ENCODE results near the gene HIC1. TPM values are rescaled to one million over a fixed set of nuclear protein-coding genes. Genes with fewer than 3 reads are reported as not detected.
A peak's percentile ranks its signal among the peaks of the same experiment; 100 is the strongest.
"Not testable (repeated sequence)": the region's sequence is repeated elsewhere in the genome, so short reads cannot be mapped to it uniquely, and the experiment has no call there.

HIC1 gene
- total RNA-seq (2014; rRNA removed; shearing (Covaris generic)): 28.8 and 31.3 TPM in 2 replicates

- peak; percentile 80 to 89 for DNase-seq (ENCODE audit: low read depth in 1 of 2, low spot score in 2 of 2)
- Histone ChIP-seq H3K4me3 (peak within 1 kb of the TSS; percentile 76), H3K27ac (peak within 1 kb of the TSS; percentile 50), H3K9me3 (replicated peaks) (0 out of 2 replicates have a peak, but pooled peaks cover under 1% of the 10 kb centered on the region), H3K27me3 (replicated peaks) (peaks cover 4% of the 10 kb centered on the region), H3K36me3 (peaks cover 41% of the 10 kb centered on the region), H3K4me1 (replicated peaks) (peaks cover 33% of the 10 kb centered on the region)
Observed at GRCh38 chr17:2054512-2055291, at the start of gene HIC1. Gene HIC1, plus strand, starts transcription at chr17:2055103. Its CDS starts 1,588 bp downstream, at chr17:2056691.

GRCh38 chr17:2008332-2009126, 46.4 kb upstream of the HIC1 start:
- Histone ChIP-seq H3K4me3 (no peak overlapping the region), H3K9me3 (replicated peaks) (no peaks in the 10 kb centered on the region), H3K27me3 (replicated peaks) (no peaks in the 10 kb centered on the region), H3K27ac (no peak overlapping the region), H3K36me3 (no peaks in the 10 kb centered on the region), H3K4me1 (replicated peaks) (peaks cover 6% of the 10 kb centered on the region; the same call in 1 of the 2 replicates)
- no peak for DNase-seq (ENCODE audit: low read depth in 1 of 2, low spot score in 2 of 2)

GRCh38 chr17:2009737-2010136, 45.2 kb upstream of the HIC1 start:
- H3K27me3 ChIP-seq (replicated peaks): no peaks in the 10 kb centered on the region
- no peak overlapping the region for H3K27ac ChIP-seq
- no peak overlapping the region for H3K4me3 ChIP-seq
- DNase-seq (ENCODE audit: low read depth in 1 of 2, low spot score in 2 of 2): no peak
- H3K36me3 ChIP-seq: no peaks in the 10 kb centered on the region
- no peaks in the 10 kb centered on the region for H3K9me3 ChIP-seq (replicated peaks)
- peaks cover 6% of the 10 kb centered on the region; the same call in 1 of the 2 replicates for H3K4me1 ChIP-seq (replicated peaks)

GRCh38 chr17:2011411-2012371, 43.2 kb upstream of the HIC1 start:
- no peak overlapping the region for H3K4me3 ChIP-seq
- H3K27me3 ChIP-seq (replicated peaks): no peaks in the 10 kb centered on the region; the same call in 1 of the 2 replicates
- peaks cover 6% of the 10 kb centered on the region; the same call in 1 of the 2 replicates for H3K4me1 ChIP-seq (replicated peaks)
- no peak overlapping the region for H3K27ac ChIP-seq
- H3K9me3 ChIP-seq (replicated peaks): no peaks in the 10 kb centered on the region
- peak in 1 of 2 experiments; percentile 14 for DNase-seq (ENCODE audit: low read depth in 1 of 2, low spot score in 2 of 2)
- no peaks in the 10 kb centered on the region for H3K36me3 ChIP-seq

GRCh38 chr17:2012499-2012898, 42.4 kb upstream of the HIC1 start:
- DNase-seq (ENCODE audit: low read depth in 1 of 2, low spot score in 2 of 2): no peak
- peaks cover 3% of the 10 kb centered on the region for H3K27me3 ChIP-seq (replicated peaks)
- no peak overlapping the region for H3K4me3 ChIP-seq
- peaks cover 6% of the 10 kb centered on the region; the same call in 1 of the 2 replicates for H3K4me1 ChIP-seq (replicated peaks)
- H3K27ac ChIP-seq: no peak overlapping the region
- no peaks in the 10 kb centered on the region for H3K36me3 ChIP-seq
- no peaks in the 10 kb centered on the region for H3K9me3 ChIP-seq (replicated peaks)

- H3K27ac ChIP-seq; DNase-seq (ENCODE audit: low read depth in 1 of 2, low spot score in 2 of 2); H3K36me3 ChIP-seq; H3K4me3 ChIP-seq; H3K9me3 ChIP-seq (replicated peaks); H3K4me1 ChIP-seq (replicated peaks): not testable (repeated sequence)
- H3K27me3 ChIP-seq (replicated peaks): peaks cover 11% of the 10 kb centered on the region
Observed at GRCh38 chr17:2013220-2013993, 41.5 kb upstream of the HIC1 start.

GRCh38 chr17:2013994-2014317, 40.9 kb upstream of the HIC1 start:
- no peak overlapping the region for H3K4me3 ChIP-seq
- H3K36me3 ChIP-seq: no peaks in the 10 kb centered on the region
- H3K27me3 ChIP-seq (replicated peaks): peaks cover 16% of the 10 kb centered on the region
- H3K4me1 ChIP-seq (replicated peaks): peaks cover 6% of the 10 kb centered on the region; the same call in 1 of the 2 replicates
- H3K9me3 ChIP-seq (replicated peaks): no peaks in the 10 kb centered on the region
- no peak overlapping the region for H3K27ac ChIP-seq
- DNase-seq (ENCODE audit: low read depth in 1 of 2, low spot score in 2 of 2): no peak

- peaks cover 30% of the 10 kb centered on the region for H3K27me3 ChIP-seq (replicated peaks)
Observed at GRCh38 chr17:2015314-2015713, 39.6 kb upstream of the HIC1 start.

GRCh38 chr17:2016494-2016893, 38.4 kb upstream of the HIC1 start:
- DNase-seq (ENCODE audit: low read depth in 1 of 2, low spot score in 2 of 2): no peak
- peaks cover 33% of the 10 kb centered on the region for H3K27me3 ChIP-seq (replicated peaks)
- H3K36me3 ChIP-seq: no peaks in the 10 kb centered on the region
- no peak overlapping the region for H3K27ac ChIP-seq
- H3K4me3 ChIP-seq: no peak overlapping the region
- H3K4me1 ChIP-seq (replicated peaks): peaks cover 3% of the 10 kb centered on the region; the same call in 1 of the 2 replicates
- no peaks in the 10 kb centered on the region for H3K9me3 ChIP-seq (replicated peaks)

More at GRCh38 chr17:2015314-2015713, 39.6 kb upstream of the HIC1 start:
- Histone ChIP-seq H3K9me3 (replicated peaks) (no peaks in the 10 kb centered on the region), H3K4me1 (replicated peaks) (peaks cover 6% of the 10 kb centered on the region; the same call in 1 of the 2 replicates), H3K27ac (no peak overlapping the region), H3K4me3 (no peak overlapping the region), H3K36me3 (no peaks in the 10 kb centered on the region)
- DNase-seq (ENCODE audit: low read depth in 1 of 2, low spot score in 2 of 2): no peak

- Histone ChIP-seq H3K4me1 (replicated peaks) (no peaks in the 10 kb centered on the region), H3K27me3 (replicated peaks) (peaks cover 38% of the 10 kb centered on the region), H3K36me3 (no peaks in the 10 kb centered on the region), H3K9me3 (replicated peaks) (no peaks in the 10 kb centered on the region), H3K27ac (no peak overlapping the region), H3K4me3 (no peak overlapping the region)
- DNase-seq (ENCODE audit: low read depth in 1 of 2, low spot score in 2 of 2): no peak
Observed at GRCh38 chr17:2017274-2017941, 37.5 kb upstream of the HIC1 start.

- DNase-seq (ENCODE audit: low read depth in 1 of 2, low spot score in 2 of 2): no peak
- Histone ChIP-seq H3K27me3 (replicated peaks) (peaks cover 51% of the 10 kb centered on the region), H3K9me3 (replicated peaks) (no peaks in the 10 kb centered on the region), H3K4me3 (no peak overlapping the region), H3K36me3 (no peaks in the 10 kb centered on the region), H3K4me1 (replicated peaks) (peaks cover 2% of the 10 kb centered on the region), H3K27ac (no peak overlapping the region)
Observed at GRCh38 chr17:2018716-2019510, 36.0 kb upstream of the HIC1 start.

All from SJSA1 (cell line).